HepG2 (cell line): ENCODE measurements around the gene RLF.

Experiments used
- ARID3A ChIP-seq: IDR thresholded peaks from 2 replicates; pipeline ENCODE4 v1.6.1; 2012; ENCODE audit warnings: low read depth, low read length, improper control_type of control experiment
- CSRNP1 ChIP-seq: sonication (generic); formaldehyde crosslinking; IDR thresholded peaks from 2 replicates; pipeline ENCODE4 v1.8.1; 2023; ENCODE audit warnings: mild to moderate bottlenecking, missing genetic modification reagents
- CTCF ChIP-seq: sonication (generic); formaldehyde crosslinking; IDR thresholded peaks from 2 replicates; pipeline ENCODE4 v1.5.0; 2020; ENCODE audit warnings: mild to moderate bottlenecking, missing genetic modification reagents, moderate library complexity
- FOSL2 ChIP-seq: sonication (generic); formaldehyde crosslinking; IDR thresholded peaks from 2 replicates; pipeline ENCODE4 v1.4.0; 2020; ENCODE audit warnings: missing genetic modification reagents
- HOMEZ ChIP-seq: IDR thresholded peaks from 2 replicates; pipeline ENCODE4 v1.6.1; 2016; ENCODE audit warnings: low read depth
- MAX ChIP-seq: IDR thresholded peaks from 2 replicates; pipeline ENCODE4 v1.6.1; 2012; ENCODE audit warnings: inconsistent platforms
- POGK ChIP-seq: sonication (generic); formaldehyde crosslinking; conservative IDR thresholded peaks from 2 replicates; pipeline ENCODE4 v1.8.0; 2022; ENCODE audit warnings: mild to moderate bottlenecking, moderate library complexity, missing genetic modification reagents
- REXO4 ChIP-seq: sonication (generic); formaldehyde crosslinking; IDR thresholded peaks from 2 replicates; pipeline ENCODE4 v1.8.0; 2022; ENCODE audit warnings: missing genetic modification reagents, mild to moderate bottlenecking, borderline replicate concordance
- RORA ChIP-seq: sonication (generic); formaldehyde crosslinking; IDR thresholded peaks from 2 replicates; pipeline ENCODE4 v1.5.0; 2020; ENCODE audit warnings: mild to moderate bottlenecking, missing genetic modification reagents, moderate library complexity
- TCF7L2 ChIP-seq: IDR thresholded peaks from 2 replicates; pipeline ENCODE4 v1.6.1; 2011; ENCODE audit warnings: mild to moderate bottlenecking, low read depth, low read length, moderate library complexity
- ZBTB4 ChIP-seq: sonication (generic); formaldehyde crosslinking; IDR thresholded peaks from 2 replicates; pipeline ENCODE4 v1.4.0; 2020; ENCODE audit warnings: missing genetic modification reagents, mild to moderate bottlenecking, borderline replicate concordance
- ZBTB8A ChIP-seq: sonication (generic); formaldehyde crosslinking; IDR thresholded peaks from 2 replicates; pipeline ENCODE4 v1.4.0; 2020; ENCODE audit warnings: mild to moderate bottlenecking, low read depth, missing genetic modification reagents, borderline replicate concordance
- ZNF160 ChIP-seq: sonication (generic); formaldehyde crosslinking; IDR thresholded peaks from 2 replicates; pipeline ENCODE4 v1.8.0; 2022; ENCODE audit warnings: mild to moderate bottlenecking, inconsistent platforms, missing genetic modification reagents

GRCh38 chr1:40178200-40178599 is 17.0 kb downstream of the RLF start:
- TF ChIP-seq HOMEZ (CRISPR knock-in tag) (no peak), REXO4 (CRISPR knock-in tag) (no peak), MAX (no peak), FOSL2 (no peak), RORA (CRISPR knock-in tag) (no peak), TCF7L2 (no peak), ARID3A (no peak), CTCF (CRISPR knock-in tag) (no peak), ZNF160 (CRISPR knock-in tag) (no peak), ZBTB8A (CRISPR knock-in tag) (no peak), POGK (no peak), ZBTB4 (CRISPR knock-in tag) (no peak), CSRNP1 (CRISPR knock-in tag) (no peak)
